ENCODE results near the gene PPIF. TPM values are rescaled to one million over a fixed set of nuclear protein-coding genes. Genes with fewer than 3 reads are reported as not detected.

Gene PPIF
- total and polyA plus RNA-seq, 2 of the 4 experiments (the other 2 are of a cell fraction) = 29.2 to 130 TPM

DNA sequence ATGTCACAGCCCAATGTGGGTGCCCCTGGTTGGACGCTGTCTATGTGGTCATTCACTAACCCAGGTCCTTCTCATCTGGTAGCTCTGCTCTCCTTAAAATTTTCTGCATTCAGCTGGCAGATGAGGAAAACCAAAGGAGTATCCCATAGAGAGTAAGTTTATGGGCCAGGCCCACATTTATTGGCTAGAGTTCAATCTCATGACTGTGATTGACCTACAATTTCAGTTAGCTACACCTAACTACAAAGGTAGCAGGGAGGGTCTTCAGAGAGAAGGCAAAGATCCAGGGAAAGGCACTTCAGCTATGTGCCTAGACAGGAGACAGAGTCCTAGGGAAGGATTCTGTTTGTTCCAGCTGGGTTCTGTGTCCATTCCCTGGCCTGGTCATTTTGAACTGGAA is 23.7 kb upstream of the PPIF start:
- H2BK15ac ChIP-seq (ENCODE audit: low read depth, low read length) = peak overlapping the region; percentile 79; the same call in 2 of the 3 replicates
- dilution Hi-C loops (cut with HindIII; ENCODE audit: low sequenced_read_pairs, unreplicated experiment) (no loop called here), in situ Hi-C loops (cut with MboI; ENCODE audit: low sequenced_read_pairs) (no loop called here), intact Hi-C loops (cut with micrococcal nuclease) (no loop called here)
- H3K9me1 ChIP-seq (ENCODE audit: insufficient read depth, low read length) = peaks cover 29% of the 10 kb centered on the region
- no peak overlapping the region for H3K4me2 ChIP-seq (ENCODE audit: low read depth, low read length)
- ATAC-seq (ENCODE audit: low read depth) (no peak), DNase-seq (no peak)
- no peak overlapping the region for H3K27ac ChIP-seq (ENCODE audit: insufficient read depth, low read length)
- H3K18ac ChIP-seq (ENCODE audit: low read depth, low read length) = no peak overlapping the region; the same call in 1 of the 2 replicates
- H3K14ac ChIP-seq (replicated peaks; ENCODE audit: low read depth, low read length) = peak overlapping the region; percentile 35
- BruUV-seq (replicated peaks) = no TSS peak
- CTCF ChIA-PET = no interaction called here
- H4K5ac ChIP-seq (ENCODE audit: low read depth, low read length) = no peak overlapping the region
- H3K4ac ChIP-seq (ENCODE audit: low read depth, low read length) = peak overlapping the region; percentile 71
- H3K36me3 ChIP-seq (ENCODE audit: control insufficient read depth, insufficient read depth, low read length) = no peaks in the 10 kb centered on the region
- peak overlapping the region; percentile 54 for H2BK20ac ChIP-seq (ENCODE audit: low read depth, low read length)
- peak overlapping the region; percentile 74 for H2AFZ ChIP-seq (replicated peaks; ENCODE audit: low read length, poor library complexity)
- H2AK5ac ChIP-seq (ENCODE audit: low read depth, low read length) = peak overlapping the region; percentile 60
- WGBS, 2 experiments (ENCODE audit: extremely low coverage in 2 of 2, insufficient read length in 1 of 2) = no CpG with 5 or more reads among the region's 1 CpG
- H3K79me1 ChIP-seq (ENCODE audit: low read depth in 1 of 2, low read length in 2 of 2) = peaks cover 0 to 9% of the 10 kb centered on the region in 2 experiments; a peak in 1 of 4 replicates
- H4K20me1 ChIP-seq (ENCODE audit: insufficient read depth, low read length) = no peaks in the 10 kb centered on the region
- H3K56ac ChIP-seq (ENCODE audit: extremely low read depth, insufficient read depth, low read length) = no peak overlapping the region
- H3K4me3 ChIP-seq (ENCODE audit: insufficient read depth, low read depth, low read length) = no peak overlapping the region
- peaks cover 19% of the 10 kb centered on the region for H3K4me1 ChIP-seq (ENCODE audit: control insufficient read depth, insufficient read depth, low read length)
- H2BK5ac ChIP-seq (ENCODE audit: low read depth, low read length, poor library complexity, severe bottlenecking) = peak overlapping the region; percentile 8
- no peaks in the 10 kb centered on the region for H3K9me3 ChIP-seq (ENCODE audit: control insufficient read depth, insufficient read depth, low read length)
- H3K27me3 ChIP-seq (ENCODE audit: control insufficient read depth, insufficient read depth, low read length) = no peaks in the 10 kb centered on the region
- no peak overlapping the region for H3K23ac ChIP-seq (ENCODE audit: low read depth, low read length)
- H3K9ac ChIP-seq (ENCODE audit: low read depth, low read length) = no peak overlapping the region
- peak overlapping the region; percentile 70 for H2BK120ac ChIP-seq (ENCODE audit: low read depth, low read length)
- H2AK9ac ChIP-seq (replicated peaks; ENCODE audit: low read depth, low read length, poor library complexity) = peak overlapping the region; percentile 47
- peak overlapping the region in 1 of 2 experiments; percentile 39; a peak in 2 of 4 replicates for H4K8ac ChIP-seq (ENCODE audit: low read depth in 2 of 2, low read length in 2 of 2)
- POLR2A ChIA-PET (ENCODE audit: unreplicated experiment) = no interaction called here
- H4K91ac ChIP-seq (ENCODE audit: insufficient read depth, low read depth, low read length) = peak overlapping the region; percentile 63
- no peak for TF ChIP-seq FOS (IDR thresholded peaks at IDR 0.05; ENCODE audit: low read depth, low read length)
- TF ChIP-seq, protein P1, sequence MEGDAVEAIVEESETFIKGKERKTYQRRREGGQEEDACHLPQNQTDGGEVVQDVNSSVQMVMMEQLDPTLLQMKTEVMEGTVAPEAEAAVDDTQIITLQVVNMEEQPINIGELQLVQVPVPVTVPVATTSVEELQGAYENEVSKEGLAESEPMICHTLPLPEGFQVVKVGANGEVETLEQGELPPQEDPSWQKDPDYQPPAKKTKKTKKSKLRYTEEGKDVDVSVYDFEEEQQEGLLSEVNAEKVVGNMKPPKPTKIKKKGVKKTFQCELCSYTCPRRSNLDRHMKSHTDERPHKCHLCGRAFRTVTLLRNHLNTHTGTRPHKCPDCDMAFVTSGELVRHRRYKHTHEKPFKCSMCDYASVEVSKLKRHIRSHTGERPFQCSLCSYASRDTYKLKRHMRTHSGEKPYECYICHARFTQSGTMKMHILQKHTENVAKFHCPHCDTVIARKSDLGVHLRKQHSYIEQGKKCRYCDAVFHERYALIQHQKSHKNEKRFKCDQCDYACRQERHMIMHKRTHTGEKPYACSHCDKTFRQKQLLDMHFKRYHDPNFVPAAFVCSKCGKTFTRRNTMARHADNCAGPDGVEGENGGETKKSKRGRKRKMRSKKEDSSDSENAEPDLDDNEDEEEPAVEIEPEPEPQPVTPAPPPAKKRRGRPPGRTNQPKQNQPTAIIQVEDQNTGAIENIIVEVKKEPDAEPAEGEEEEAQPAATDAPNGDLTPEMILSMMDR (conservative IDR thresholded peaks at IDR 0.05; ENCODE audit: low read depth, low read length) = no peak
- no peak for TF ChIP-seq SMC3 (IDR thresholded peaks at IDR 0.05; ENCODE audit: low read depth, low read length)
- TF ChIP-seq MAFK (IDR thresholded peaks at IDR 0.05; ENCODE audit: low read depth, low read length) = no peak
- no peak for TF ChIP-seq RAD21 (IDR thresholded peaks at IDR 0.05; ENCODE audit: low read length)
- TF ChIP-seq BHLHE40 (IDR thresholded peaks at IDR 0.05; ENCODE audit: low read depth, low read length) = no peak
- no peak for TF ChIP-seq CEBPB (IDR thresholded peaks at IDR 0.05; ENCODE audit: low read depth, low read length)
- no peak for TF ChIP-seq POLR2A (IDR thresholded peaks at IDR 0.05; ENCODE audit: low read depth, low read length)
- TF ChIP-seq, protein P2, sequence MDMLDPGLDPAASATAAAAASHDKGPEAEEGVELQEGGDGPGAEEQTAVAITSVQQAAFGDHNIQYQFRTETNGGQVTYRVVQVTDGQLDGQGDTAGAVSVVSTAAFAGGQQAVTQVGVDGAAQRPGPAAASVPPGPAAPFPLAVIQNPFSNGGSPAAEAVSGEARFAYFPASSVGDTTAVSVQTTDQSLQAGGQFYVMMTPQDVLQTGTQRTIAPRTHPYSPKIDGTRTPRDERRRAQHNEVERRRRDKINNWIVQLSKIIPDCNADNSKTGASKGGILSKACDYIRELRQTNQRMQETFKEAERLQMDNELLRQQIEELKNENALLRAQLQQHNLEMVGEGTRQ (IDR thresholded peaks at IDR 0.05; ENCODE audit: low read depth, low read length) = no peak
- TF ChIP-seq MXI1 (IDR thresholded peaks at IDR 0.05; ENCODE audit: borderline replicate concordance, low read depth, low read length) = no peak
- TF ChIP-seq RCOR1 (IDR thresholded peaks at IDR 0.05; ENCODE audit: insufficient replicate concordance, low read length) = no peak
- TF ChIP-seq CHD1 (IDR thresholded peaks at IDR 0.05; ENCODE audit: low read depth, low read length) = no peak
- TF ChIP-seq RFX5 (IDR thresholded peaks at IDR 0.05; ENCODE audit: low read depth, low read length) = no peak
- TF ChIP-seq, protein P3, sequence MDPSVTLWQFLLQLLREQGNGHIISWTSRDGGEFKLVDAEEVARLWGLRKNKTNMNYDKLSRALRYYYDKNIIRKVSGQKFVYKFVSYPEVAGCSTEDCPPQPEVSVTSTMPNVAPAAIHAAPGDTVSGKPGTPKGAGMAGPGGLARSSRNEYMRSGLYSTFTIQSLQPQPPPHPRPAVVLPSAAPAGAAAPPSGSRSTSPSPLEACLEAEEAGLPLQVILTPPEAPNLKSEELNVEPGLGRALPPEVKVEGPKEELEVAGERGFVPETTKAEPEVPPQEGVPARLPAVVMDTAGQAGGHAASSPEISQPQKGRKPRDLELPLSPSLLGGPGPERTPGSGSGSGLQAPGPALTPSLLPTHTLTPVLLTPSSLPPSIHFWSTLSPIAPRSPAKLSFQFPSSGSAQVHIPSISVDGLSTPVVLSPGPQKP (IDR thresholded peaks at IDR 0.05; ENCODE audit: borderline replicate concordance, low read depth, low read length) = no peak
- no peak for TF ChIP-seq MAZ (IDR thresholded peaks at IDR 0.05; ENCODE audit: borderline replicate concordance, low read depth, low read length)
- TF ChIP-seq NFE2L2 (IDR thresholded peaks at IDR 0.05; ENCODE audit: low read depth, low read length) = no peak
